ENCODE measurements around the gene LYPD6B.

- TF ChIP-seq POLR2A (IDR thresholded peaks at IDR 0.05) (no peak), CTCF (IDR thresholded peaks at IDR 0.05) (no peak)
Measured at GRCh38 chr2:149152469-149152953, 114.0 kb downstream of the LYPD6B start.

All from body of pancreas (tissue), 4 donors.